Astrocyte (in vitro differentiated cells and primary cell): ENCODE results near the gene OR2AT4.

Experiments
- EZH2 ChIP-seq: IDR thresholded peaks from 2 replicates; pipeline ENCODE4 v1.6.1; 2012; ENCODE audit warnings: mild to moderate bottlenecking, low read length, inconsistent platforms; ENCODE audit not compliant: insufficient read depth
- TF ChIP-seq, protein P1 (sequence below): IDR thresholded peaks from 2 replicates; pipeline ENCODE4 v1.5.1; 2011; ENCODE audit warnings: low read depth, mild to moderate bottlenecking, inconsistent platforms, low read length, moderate library complexity; ENCODE audit not compliant: insufficient read depth

DNA sequence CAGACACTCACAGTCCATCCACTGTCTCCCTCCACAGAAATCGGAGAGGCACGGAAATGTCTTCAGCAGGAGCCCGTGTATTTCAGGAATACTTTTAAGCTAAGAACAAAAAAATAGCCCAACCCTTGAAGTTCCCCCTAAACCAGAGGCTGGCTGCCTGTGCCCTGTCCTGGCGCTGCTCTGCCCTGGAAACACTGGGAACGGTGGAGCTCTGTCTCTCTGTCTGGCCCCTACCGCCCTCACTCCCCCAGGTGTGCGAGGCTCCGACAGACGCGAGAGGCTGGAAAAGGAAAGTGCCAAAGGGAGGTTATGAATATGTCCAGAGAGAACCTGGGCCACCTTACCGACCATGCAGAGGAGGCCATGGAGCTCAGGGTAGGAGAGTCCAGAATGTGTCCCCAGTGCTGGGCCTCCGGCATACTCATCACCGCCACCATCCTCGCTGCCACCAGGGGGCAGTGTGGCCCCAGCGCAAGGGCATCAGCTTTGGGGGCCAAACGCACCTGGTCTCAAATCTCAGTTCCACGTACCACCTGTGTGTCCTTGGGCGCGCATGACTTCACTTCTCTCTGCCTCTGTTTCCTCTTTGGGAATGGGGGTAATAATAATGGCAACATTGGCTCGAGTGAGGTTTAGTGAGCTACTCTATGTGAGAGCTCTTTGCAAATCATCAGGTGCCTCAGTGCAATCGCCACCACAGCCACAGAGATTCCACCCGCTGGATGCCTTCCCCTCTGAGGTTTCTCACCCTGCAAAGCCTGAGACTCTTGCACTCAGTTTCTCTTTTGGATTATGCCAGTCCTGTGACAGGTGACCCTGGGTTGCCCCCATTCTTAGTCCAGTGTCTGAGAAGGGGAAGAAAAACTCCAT lies 43.8 kb upstream of the OR2AT4 start:
- TF ChIP-seq, protein P1, sequence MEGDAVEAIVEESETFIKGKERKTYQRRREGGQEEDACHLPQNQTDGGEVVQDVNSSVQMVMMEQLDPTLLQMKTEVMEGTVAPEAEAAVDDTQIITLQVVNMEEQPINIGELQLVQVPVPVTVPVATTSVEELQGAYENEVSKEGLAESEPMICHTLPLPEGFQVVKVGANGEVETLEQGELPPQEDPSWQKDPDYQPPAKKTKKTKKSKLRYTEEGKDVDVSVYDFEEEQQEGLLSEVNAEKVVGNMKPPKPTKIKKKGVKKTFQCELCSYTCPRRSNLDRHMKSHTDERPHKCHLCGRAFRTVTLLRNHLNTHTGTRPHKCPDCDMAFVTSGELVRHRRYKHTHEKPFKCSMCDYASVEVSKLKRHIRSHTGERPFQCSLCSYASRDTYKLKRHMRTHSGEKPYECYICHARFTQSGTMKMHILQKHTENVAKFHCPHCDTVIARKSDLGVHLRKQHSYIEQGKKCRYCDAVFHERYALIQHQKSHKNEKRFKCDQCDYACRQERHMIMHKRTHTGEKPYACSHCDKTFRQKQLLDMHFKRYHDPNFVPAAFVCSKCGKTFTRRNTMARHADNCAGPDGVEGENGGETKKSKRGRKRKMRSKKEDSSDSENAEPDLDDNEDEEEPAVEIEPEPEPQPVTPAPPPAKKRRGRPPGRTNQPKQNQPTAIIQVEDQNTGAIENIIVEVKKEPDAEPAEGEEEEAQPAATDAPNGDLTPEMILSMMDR: peak; percentile 73
- no peak for TF ChIP-seq EZH2
